ENCODE results near the gene NFAT5. TPM values are rescaled to one million over a fixed set of nuclear protein-coding genes. Genes with fewer than 3 reads are reported as not detected.
"Not testable (repeated sequence)": the region's sequence is repeated elsewhere in the genome, so short reads cannot be mapped to it uniquely, and the experiment has no call there.

NFAT5 gene, protein sequence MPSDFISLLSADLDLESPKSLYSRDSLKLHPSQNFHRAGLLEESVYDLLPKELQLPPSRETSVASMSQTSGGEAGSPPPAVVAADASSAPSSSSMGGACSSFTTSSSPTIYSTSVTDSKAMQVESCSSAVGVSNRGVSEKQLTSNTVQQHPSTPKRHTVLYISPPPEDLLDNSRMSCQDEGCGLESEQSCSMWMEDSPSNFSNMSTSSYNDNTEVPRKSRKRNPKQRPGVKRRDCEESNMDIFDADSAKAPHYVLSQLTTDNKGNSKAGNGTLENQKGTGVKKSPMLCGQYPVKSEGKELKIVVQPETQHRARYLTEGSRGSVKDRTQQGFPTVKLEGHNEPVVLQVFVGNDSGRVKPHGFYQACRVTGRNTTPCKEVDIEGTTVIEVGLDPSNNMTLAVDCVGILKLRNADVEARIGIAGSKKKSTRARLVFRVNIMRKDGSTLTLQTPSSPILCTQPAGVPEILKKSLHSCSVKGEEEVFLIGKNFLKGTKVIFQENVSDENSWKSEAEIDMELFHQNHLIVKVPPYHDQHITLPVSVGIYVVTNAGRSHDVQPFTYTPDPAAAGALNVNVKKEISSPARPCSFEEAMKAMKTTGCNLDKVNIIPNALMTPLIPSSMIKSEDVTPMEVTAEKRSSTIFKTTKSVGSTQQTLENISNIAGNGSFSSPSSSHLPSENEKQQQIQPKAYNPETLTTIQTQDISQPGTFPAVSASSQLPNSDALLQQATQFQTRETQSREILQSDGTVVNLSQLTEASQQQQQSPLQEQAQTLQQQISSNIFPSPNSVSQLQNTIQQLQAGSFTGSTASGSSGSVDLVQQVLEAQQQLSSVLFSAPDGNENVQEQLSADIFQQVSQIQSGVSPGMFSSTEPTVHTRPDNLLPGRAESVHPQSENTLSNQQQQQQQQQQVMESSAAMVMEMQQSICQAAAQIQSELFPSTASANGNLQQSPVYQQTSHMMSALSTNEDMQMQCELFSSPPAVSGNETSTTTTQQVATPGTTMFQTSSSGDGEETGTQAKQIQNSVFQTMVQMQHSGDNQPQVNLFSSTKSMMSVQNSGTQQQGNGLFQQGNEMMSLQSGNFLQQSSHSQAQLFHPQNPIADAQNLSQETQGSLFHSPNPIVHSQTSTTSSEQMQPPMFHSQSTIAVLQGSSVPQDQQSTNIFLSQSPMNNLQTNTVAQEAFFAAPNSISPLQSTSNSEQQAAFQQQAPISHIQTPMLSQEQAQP (N-terminal part only)
- 100 to 1,000 TPM in 2 of 4 donors, 10 to 100 TPM in 2; 76.1 to 122 (median 102) TPM for total RNA-seq

GRCh38 chr16:69565671-69566239, at the start of gene NFAT5:
Gene NFAT5 (plus strand): TSS chr16:69565966. CDS start chr16:69566302, 336 bp downstream.
- Histone ChIP-seq H3K4me1 (peaks cover 27 to 45% of the 10 kb centered on the region in 2 donors), H3K9me3 (no peaks in the 10 kb centered on the region), H3K27me3 (no peaks in the 10 kb centered on the region), H3K36me3 (no peaks in the 10 kb centered on the region), H3K4me3 (replicated peaks in 1 of 3) (peak within 1 kb of the TSS; percentile 93 to 100 (median 96)), H3K27ac (peak within 1 kb of the TSS; percentile 96 to 99 (median 98))
- peak; percentile 88 to 90 for DNase-seq
- TF ChIP-seq POLR2A (IDR thresholded peaks at IDR 0.05) (peak; percentile 95 to 97), CTCF (IDR thresholded peaks at IDR 0.05) (no peak)
- WGBS, 2 donors = 0% methylated on average over 1 of the region's 60 CpGs; no CpG with 5 or more reads in 1 of the 2 donors
- intact Hi-C loops (cut with DNase I) = loop anchor here (10.0 kb wide), 1 partner anchor 171 kb away; no protein-coding TSS in a partner anchor

DNA sequence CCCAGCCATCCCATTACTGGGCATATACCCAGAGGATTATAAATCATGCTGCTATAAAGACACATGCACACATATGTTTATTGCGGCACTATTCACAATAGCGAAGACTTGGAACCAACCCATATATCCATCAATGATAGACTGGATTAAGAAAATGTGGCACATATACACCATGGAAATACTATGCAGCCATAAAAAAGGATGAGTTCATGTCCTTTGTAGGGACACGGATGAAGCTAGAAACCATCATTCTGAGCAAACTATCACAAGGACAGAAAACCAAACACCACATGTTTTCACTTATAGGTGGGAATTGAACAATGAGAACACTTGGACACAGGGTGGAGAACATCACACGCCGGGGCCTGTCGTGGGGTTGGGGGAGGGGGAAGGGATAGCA, 47.9 kb upstream of the NFAT5 start:
- H3K27me3 ChIP-seq; H3K27ac ChIP-seq; H3K36me3 ChIP-seq; H3K4me3 ChIP-seq (replicated peaks in 1 of 3); H3K9me3 ChIP-seq; intact Hi-C loops (cut with DNase I); DNase-seq; H3K4me1 ChIP-seq: not testable (repeated sequence)
- 95 to 96% methylated on average over 6 of the region's 6 CpGs for WGBS, 2 donors

DNA sequence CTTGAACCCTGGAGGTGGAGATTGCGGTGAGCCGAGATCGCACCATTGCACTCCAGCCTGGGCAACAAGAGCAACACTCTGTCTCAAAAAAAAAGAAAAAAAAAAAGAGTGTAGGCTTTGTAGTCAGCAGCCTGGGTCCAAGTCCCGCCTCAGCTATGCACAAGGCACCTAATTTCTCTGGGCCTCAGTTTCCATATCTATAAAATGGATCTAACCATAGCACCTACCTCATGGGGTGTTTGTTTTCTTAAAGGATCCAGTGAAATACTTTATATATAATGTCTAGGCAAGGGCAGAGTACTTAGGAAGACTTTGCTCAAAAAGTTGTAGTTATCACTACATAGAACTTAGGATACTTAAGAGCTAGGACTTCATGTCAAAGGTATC, 45.4 kb upstream of the NFAT5 start:
- WGBS, 2 donors = 97% methylated on average over 4 of the region's 4 CpGs
- no peak for DNase-seq
- Histone ChIP-seq H3K27me3 (no peaks in the 10 kb centered on the region), H3K4me3 (replicated peaks in 1 of 3) (no peak overlapping the region), H3K27ac (no peak overlapping the region), H3K4me1 (peaks cover 0 to 10% of the 10 kb centered on the region in 2 donors), H3K9me3 (no peaks in the 10 kb centered on the region), H3K36me3 (no peaks in the 10 kb centered on the region)
- intact Hi-C loops (cut with DNase I) = no loop called here
- TF ChIP-seq CTCF (IDR thresholded peaks at IDR 0.05) = no peak
- no peak for TF ChIP-seq POLR2A (IDR thresholded peaks at IDR 0.05)

GRCh38 chr16:69520800-69521602, 44.8 kb upstream of the NFAT5 start:
- H3K27me3 ChIP-seq = no peaks in the 10 kb centered on the region
- peaks cover 0 to 10% of the 10 kb centered on the region in 2 donors for H3K4me1 ChIP-seq
- no peaks in the 10 kb centered on the region for H3K9me3 ChIP-seq
- H3K36me3 ChIP-seq = no peaks in the 10 kb centered on the region
- H3K27ac ChIP-seq = no peak overlapping the region
- intact Hi-C loops (cut with DNase I) = no loop called here
- WGBS, 2 donors = 72% methylated on average over 3 of the region's 3 CpGs
- no peak for DNase-seq
- TF ChIP-seq CTCF (IDR thresholded peaks at IDR 0.05) = no peak
- no peak overlapping the region for H3K4me3 ChIP-seq (replicated peaks in 1 of 3)
